HepG2 (cell line): ENCODE data around the gene SLIT1. TPM values are rescaled to one million over a fixed set of nuclear protein-coding genes. Genes with fewer than 3 reads are reported as not detected.

Experiments
- ATAC-seq: fragments of 200-7000 bp; cut with Tn5 transposase; 3 replicates; pipeline ENCODE4 v1.9.1; 2020; ENCODE audit warnings: mild to moderate bottlenecking, moderate library complexity
- BruUV-seq: library from RNA; stranded (reverse); fragments of 400-500 nt; replicated peaks from 2 replicates; lab custom pipeline; 2021; lab: Mats Ljungman, UMichigan
- CTCF ChIA-PET: fragments of 300-600 bp; formaldehyde crosslinking; extraction: SDS; loops from one replicate; lab custom pipeline; 2021; ENCODE audit warnings: low total read pairs, inconsistent platforms, low intra/inter-chr PET ratio; lab: Yijun Ruan, JAX
- POLR2A ChIA-PET: fragments of 350-600 bp; sonication (Branson Sonifier 250); formaldehyde crosslinking; loops from one replicate; lab custom pipeline; 2020; ENCODE audit warnings: antibody characterized with exemption, inconsistent platforms; lab: Yijun Ruan, JAX
- DNase-seq: peaks from one replicate; pipeline ENCODE4 v3.0.0-alpha.2; 2015; ENCODE audit warnings: low spot score
- FAIRE-seq: peaks from 3 replicates; lab custom pipeline; 2011; peaks lifted over from hg19 to GRCh38; lab: Jason Lieb, UNC
- H2AFZ ChIP-seq: one replicate; pipeline ENCODE4 v1.6.1; 2011; ENCODE audit warnings: low read length, inconsistent platforms
- H3K27ac ChIP-seq: fragments of 300-600 bp; 3 replicates; pipeline ENCODE4 v1.8.0; 2011; ENCODE audit warnings: mixed run types, mild to moderate bottlenecking, mixed read lengths, low read length, inconsistent platforms; ENCODE audit not compliant: insufficient read depth; ENCODE audit errors: extremely low read length
- H3K27me3 ChIP-seq, 2 experiments: fragments of 200-600 bp in 1 of 2; 2 replicates in 1 of 2; 3 replicates in 1 of 2; pipeline versions ENCODE4 v1.6.0 to v1.8.0; 2011; ENCODE audit warnings: low read length in 2 of 2, mild to moderate bottlenecking in 2 of 2, moderate library complexity in 2 of 2, inconsistent platforms in 1 of 2; ENCODE audit not compliant: insufficient read depth in 2 of 2, control insufficient read depth in 1 of 2
- H3K36me3 ChIP-seq, 2 experiments: fragments of 200-600 bp in 1 of 2; replicated peaks in 1 of 2; 2 replicates in 1 of 2; 3 replicates in 1 of 2; pipeline versions ENCODE4 v1.5.1 to v1.8.0; 2011; ENCODE audit warnings: low read length in 2 of 2, inconsistent platforms in 1 of 2; ENCODE audit not compliant: insufficient read depth in 2 of 2, control insufficient read depth in 1 of 2
- H3K4me1 ChIP-seq: 2 replicates; pipeline ENCODE4 v1.5.1; 2012; ENCODE audit warnings: low read length, inconsistent platforms; ENCODE audit not compliant: insufficient read depth
- H3K4me2 ChIP-seq: 2 replicates; pipeline ENCODE4 v1.6.0; 2011; ENCODE audit warnings: low read depth, low read length, inconsistent platforms
- H3K4me3 ChIP-seq, 3 experiments: fragments of 200-600 bp in 1 of 3; sonication (generic), shearing (Covaris generic) in 1 of 3; replicated peaks in 1 of 3; 2 replicates each; pipeline ENCODE4 v1.5.1; 2011 to 2016; ENCODE audit warnings: low read length in 3 of 3, inconsistent platforms in 2 of 3, low read depth in 2 of 3, mild to moderate bottlenecking in 2 of 3, control low read depth in 1 of 3, mixed read lengths in 1 of 3; ENCODE audit not compliant: insufficient read depth in 1 of 3
- H3K79me2 ChIP-seq: one replicate; pipeline ENCODE4 v1.6.1; 2011; ENCODE audit warnings: low read length, inconsistent platforms; ENCODE audit not compliant: insufficient read depth
- H3K9ac ChIP-seq: 2 replicates; pipeline ENCODE4 v1.6.0; 2011; ENCODE audit warnings: mild to moderate bottlenecking, low read depth, low read length, inconsistent platforms; ENCODE audit not compliant: insufficient read depth
- H3K9me3 ChIP-seq: 2 replicates; pipeline ENCODE4 v1.5.1; 2012; ENCODE audit warnings: mild to moderate bottlenecking, low read length
- H4K20me1 ChIP-seq: 2 replicates; pipeline ENCODE4 v1.6.0; 2011; ENCODE audit warnings: inconsistent platforms, mild to moderate bottlenecking, low read length, moderate library complexity; ENCODE audit not compliant: insufficient read depth
- HNF4G ChIP-seq, 2 experiments: sonication (generic) in 1 of 2; formaldehyde crosslinking in 1 of 2; IDR thresholded peaks; 2 replicates each; pipeline versions ENCODE4 v1.4.0 to v1.6.1; 2011 to 2020; ENCODE audit warnings: borderline replicate concordance in 2 of 2, low read depth in 2 of 2, mild to moderate bottlenecking in 2 of 2, low read length in 1 of 2, missing genetic modification reagents in 1 of 2, moderate library complexity in 1 of 2
- ISX ChIP-seq: sonication (generic); formaldehyde crosslinking; conservative IDR thresholded peaks from 2 replicates; pipeline ENCODE4 v1.5.0; 2020; ENCODE audit warnings: missing genetic modification reagents
- TCF12 ChIP-seq, 2 experiments: fragments of 450-650 bp in 1 of 2; sonication (generic) in 1 of 2; formaldehyde crosslinking in 1 of 2; IDR thresholded peaks; 2 replicates each; pipeline versions ENCODE4 v1.6.1 to v1.8.0; 2017 to 2022; ENCODE audit warnings: antibody characterized with exemption in 1 of 2, mild to moderate bottlenecking in 1 of 2, missing genetic modification reagents in 1 of 2, moderate library complexity in 1 of 2
- ZNF607 ChIP-seq: sonication (generic); formaldehyde crosslinking; IDR thresholded peaks from 2 replicates; pipeline ENCODE4 v1.5.1; 2020; ENCODE audit warnings: missing genetic modification reagents, mild to moderate bottlenecking, borderline replicate concordance
- ZNF629 ChIP-seq: sonication (generic); formaldehyde crosslinking; conservative IDR thresholded peaks from 2 replicates; pipeline ENCODE4 v1.5.0; 2020; ENCODE audit warnings: missing genetic modification reagents
- WGBS: methylation state at CpG from one replicate; pipeline ENCODE4 v1.1.6; 2017; ENCODE audit warnings: low lambda C conversion rate; 5-methylcytosine and 5-hydroxymethylcytosine counted together
- in situ Hi-C: cut with HindIII; loops from 2 replicates; pipeline ENCODE4 v1.10.0; 2017; ENCODE audit warnings: low pct_unique_long_range_greater_than_20kb; ENCODE audit not compliant: extremely low pct_ligation_motif_present
- intact Hi-C: fragments of 100-400 bp; cut with micrococcal nuclease; formaldehyde crosslinking; loops from one replicate; pipeline ENCODE4 v1.10.0; 2022; ENCODE audit not compliant: unreplicated experiment
- polyA plus RNA-seq, 8 experiments: library from polyadenylated mRNA; depleted of rRNA in 3 of 8; stranded (reverse) in 7 of 8; unstranded in 1 of 8; fragments of >200 nt; fragmentation: Illumina TruSeq in 4 of 8; extraction: Trizol in 4 of 8; gene quantifications; 2 replicates each; pipeline versions ENCODE4 v1.2.1 to v1.2.3, GENCODE V29; 2011 to 2016; ENCODE audit warnings: low read depth in 4 of 8, missing spikeins in 1 of 8, mixed read lengths in 1 of 8; ENCODE audit not compliant: insufficient read depth in 1 of 8
- total RNA-seq, 5 experiments: library from RNA; depleted of rRNA; stranded (reverse); fragments of >200 nt; fragmentation: Illumina TruSeq; extraction: Trizol; gene quantifications; 2 replicates each; pipeline ENCODE4 v1.2.3, GENCODE V29; 2016; ENCODE audit warnings: low read depth in 1 of 5
- TF ChIP-seq, protein P1 (sequence below): sonication (generic); formaldehyde crosslinking; IDR thresholded peaks from 2 replicates; pipeline ENCODE4; 2020; ENCODE audit warnings: missing genetic modification reagents, mild to moderate bottlenecking, borderline replicate concordance
- TF ChIP-seq, protein P2 (sequence below): IDR thresholded peaks from 2 replicates; pipeline ENCODE4 v1.6.1; 2016; ENCODE audit warnings: mild to moderate bottlenecking
- TF ChIP-seq, protein P3 (sequence below): IDR thresholded peaks from 2 replicates; pipeline ENCODE4 v1.4.0; 2020; ENCODE audit warnings: mild to moderate bottlenecking, missing genetic modification reagents
- TF ChIP-seq, protein P4 (sequence below): sonication (generic); formaldehyde crosslinking; IDR thresholded peaks from 2 replicates; pipeline ENCODE4 v1.8.0; 2022; ENCODE audit warnings: missing genetic modification reagents, mild to moderate bottlenecking, borderline replicate concordance
- TF ChIP-seq, protein P5 (sequence below): sonication (generic); formaldehyde crosslinking; IDR thresholded peaks from 2 replicates; pipeline ENCODE4 v1.8.0; 2022; ENCODE audit warnings: missing genetic modification reagents, mild to moderate bottlenecking, moderate library complexity, borderline replicate concordance

Gene SLIT1
- total and polyA plus RNA-seq, 2 of the 13 experiments (the other 11 are each of a cell fraction or from before 2014, with no cell fraction given) = 0.09 to 0.33 TPM

DNA sequence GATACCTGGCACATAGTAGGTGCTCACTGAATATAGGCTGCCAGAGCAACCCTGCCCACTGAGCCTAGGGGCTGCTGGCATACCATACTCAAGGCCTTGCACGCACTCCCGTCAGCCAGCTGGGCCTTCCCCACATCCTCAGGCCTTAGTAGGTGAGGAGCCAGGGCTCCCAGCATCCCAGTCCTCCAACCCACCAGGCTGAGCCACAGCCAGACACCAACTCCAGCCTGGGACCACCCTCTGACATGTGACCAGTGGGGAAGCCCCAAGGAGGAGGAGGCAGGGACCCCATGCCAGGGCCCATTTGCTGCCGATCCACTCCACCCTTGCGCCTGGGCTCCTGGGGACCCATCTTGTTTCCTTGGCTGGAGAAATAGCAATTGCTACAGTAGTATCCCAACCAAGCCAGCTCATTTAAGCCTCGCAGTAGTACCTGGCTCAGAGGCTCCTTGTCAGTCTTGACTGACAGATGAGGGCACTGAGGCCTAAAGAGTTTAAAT, 11.4 kb downstream of the SLIT1 start:
- H3K79me2 ChIP-seq = no peaks in the 10 kb centered on the region
- H3K27ac ChIP-seq = no peak overlapping the region
- H3K36me3 ChIP-seq = no peaks in the 10 kb centered on the region
- peaks cover 16% of the 10 kb centered on the region; the same call in 1 of the 2 replicates for H3K4me1 ChIP-seq
- in situ Hi-C loops = no loop called here
- no peak overlapping the region for H3K4me3 ChIP-seq
- H3K9me3 ChIP-seq = no peaks in the 10 kb centered on the region
- H4K20me1 ChIP-seq = no peaks in the 10 kb centered on the region
- DNase-seq (no peak), ATAC-seq (no peak), FAIRE-seq (no peak)
- BruUV-seq = no TSS peak
- peaks cover 3 to 76% of the 10 kb centered on the region in 2 experiments for H3K27me3 ChIP-seq
- ChIA-PET POLR2A (interaction anchor here (2.0 kb wide), 1 partner anchor 17 kb away, joined by 7 read pairs; no protein-coding TSS in a partner anchor), CTCF (no interaction called here)
- H3K4me2 ChIP-seq = no peak overlapping the region
- WGBS = 47% methylated on average over 5 of the region's 5 CpGs
- no peak overlapping the region for H2AFZ ChIP-seq
- intact Hi-C loops = no loop called here
- no peak overlapping the region for H3K9ac ChIP-seq
- TF ChIP-seq, protein P1, sequence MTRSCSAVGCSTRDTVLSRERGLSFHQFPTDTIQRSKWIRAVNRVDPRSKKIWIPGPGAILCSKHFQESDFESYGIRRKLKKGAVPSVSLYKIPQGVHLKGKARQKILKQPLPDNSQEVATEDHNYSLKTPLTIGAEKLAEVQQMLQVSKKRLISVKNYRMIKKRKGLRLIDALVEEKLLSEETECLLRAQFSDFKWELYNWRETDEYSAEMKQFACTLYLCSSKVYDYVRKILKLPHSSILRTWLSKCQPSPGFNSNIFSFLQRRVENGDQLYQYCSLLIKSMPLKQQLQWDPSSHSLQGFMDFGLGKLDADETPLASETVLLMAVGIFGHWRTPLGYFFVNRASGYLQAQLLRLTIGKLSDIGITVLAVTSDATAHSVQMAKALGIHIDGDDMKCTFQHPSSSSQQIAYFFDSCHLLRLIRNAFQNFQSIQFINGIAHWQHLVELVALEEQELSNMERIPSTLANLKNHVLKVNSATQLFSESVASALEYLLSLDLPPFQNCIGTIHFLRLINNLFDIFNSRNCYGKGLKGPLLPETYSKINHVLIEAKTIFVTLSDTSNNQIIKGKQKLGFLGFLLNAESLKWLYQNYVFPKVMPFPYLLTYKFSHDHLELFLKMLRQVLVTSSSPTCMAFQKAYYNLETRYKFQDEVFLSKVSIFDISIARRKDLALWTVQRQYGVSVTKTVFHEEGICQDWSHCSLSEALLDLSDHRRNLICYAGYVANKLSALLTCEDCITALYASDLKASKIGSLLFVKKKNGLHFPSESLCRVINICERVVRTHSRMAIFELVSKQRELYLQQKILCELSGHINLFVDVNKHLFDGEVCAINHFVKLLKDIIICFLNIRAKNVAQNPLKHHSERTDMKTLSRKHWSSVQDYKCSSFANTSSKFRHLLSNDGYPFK (CRISPR knock-in tag) = no peak
- TF ChIP-seq TCF12 (IDR thresholded peaks at IDR 0.05) (no peak), TCF12 (CRISPR knock-in tag; IDR thresholded peaks at IDR 0.05) (no peak), ZNF607 (CRISPR knock-in tag) (no peak), ISX (CRISPR knock-in tag) (no peak), ZNF629 (CRISPR knock-in tag) (no peak), HNF4G (IDR thresholded peaks at IDR 0.05; ENCODE audit: borderline replicate concordance, low read depth, low read length) (no peak), HNF4G (CRISPR knock-in tag; IDR thresholded peaks at IDR 0.05; ENCODE audit: borderline replicate concordance, low read depth) (no peak)
- TF ChIP-seq, protein P2, sequence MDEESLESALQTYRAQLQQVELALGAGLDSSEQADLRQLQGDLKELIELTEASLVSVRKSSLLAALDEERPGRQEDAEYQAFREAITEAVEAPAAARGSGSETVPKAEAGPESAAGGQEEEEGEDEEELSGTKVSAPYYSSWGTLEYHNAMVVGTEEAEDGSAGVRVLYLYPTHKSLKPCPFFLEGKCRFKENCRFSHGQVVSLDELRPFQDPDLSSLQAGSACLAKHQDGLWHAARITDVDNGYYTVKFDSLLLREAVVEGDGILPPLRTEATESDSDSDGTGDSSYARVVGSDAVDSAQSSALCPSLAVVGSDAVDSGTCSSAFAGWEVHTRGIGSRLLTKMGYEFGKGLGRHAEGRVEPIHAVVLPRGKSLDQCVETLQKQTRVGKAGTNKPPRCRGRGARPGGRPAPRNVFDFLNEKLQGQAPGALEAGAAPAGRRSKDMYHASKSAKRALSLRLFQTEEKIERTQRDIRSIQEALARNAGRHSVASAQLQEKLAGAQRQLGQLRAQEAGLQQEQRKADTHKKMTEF (CRISPR knock-in tag) = no peak
- TF ChIP-seq, protein P3, sequence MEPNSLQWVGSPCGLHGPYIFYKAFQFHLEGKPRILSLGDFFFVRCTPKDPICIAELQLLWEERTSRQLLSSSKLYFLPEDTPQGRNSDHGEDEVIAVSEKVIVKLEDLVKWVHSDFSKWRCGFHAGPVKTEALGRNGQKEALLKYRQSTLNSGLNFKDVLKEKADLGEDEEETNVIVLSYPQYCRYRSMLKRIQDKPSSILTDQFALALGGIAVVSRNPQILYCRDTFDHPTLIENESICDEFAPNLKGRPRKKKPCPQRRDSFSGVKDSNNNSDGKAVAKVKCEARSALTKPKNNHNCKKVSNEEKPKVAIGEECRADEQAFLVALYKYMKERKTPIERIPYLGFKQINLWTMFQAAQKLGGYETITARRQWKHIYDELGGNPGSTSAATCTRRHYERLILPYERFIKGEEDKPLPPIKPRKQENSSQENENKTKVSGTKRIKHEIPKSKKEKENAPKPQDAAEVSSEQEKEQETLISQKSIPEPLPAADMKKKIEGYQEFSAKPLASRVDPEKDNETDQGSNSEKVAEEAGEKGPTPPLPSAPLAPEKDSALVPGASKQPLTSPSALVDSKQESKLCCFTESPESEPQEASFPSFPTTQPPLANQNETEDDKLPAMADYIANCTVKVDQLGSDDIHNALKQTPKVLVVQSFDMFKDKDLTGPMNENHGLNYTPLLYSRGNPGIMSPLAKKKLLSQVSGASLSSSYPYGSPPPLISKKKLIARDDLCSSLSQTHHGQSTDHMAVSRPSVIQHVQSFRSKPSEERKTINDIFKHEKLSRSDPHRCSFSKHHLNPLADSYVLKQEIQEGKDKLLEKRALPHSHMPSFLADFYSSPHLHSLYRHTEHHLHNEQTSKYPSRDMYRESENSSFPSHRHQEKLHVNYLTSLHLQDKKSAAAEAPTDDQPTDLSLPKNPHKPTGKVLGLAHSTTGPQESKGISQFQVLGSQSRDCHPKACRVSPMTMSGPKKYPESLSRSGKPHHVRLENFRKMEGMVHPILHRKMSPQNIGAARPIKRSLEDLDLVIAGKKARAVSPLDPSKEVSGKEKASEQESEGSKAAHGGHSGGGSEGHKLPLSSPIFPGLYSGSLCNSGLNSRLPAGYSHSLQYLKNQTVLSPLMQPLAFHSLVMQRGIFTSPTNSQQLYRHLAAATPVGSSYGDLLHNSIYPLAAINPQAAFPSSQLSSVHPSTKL = no peak
- TF ChIP-seq, protein P4, sequence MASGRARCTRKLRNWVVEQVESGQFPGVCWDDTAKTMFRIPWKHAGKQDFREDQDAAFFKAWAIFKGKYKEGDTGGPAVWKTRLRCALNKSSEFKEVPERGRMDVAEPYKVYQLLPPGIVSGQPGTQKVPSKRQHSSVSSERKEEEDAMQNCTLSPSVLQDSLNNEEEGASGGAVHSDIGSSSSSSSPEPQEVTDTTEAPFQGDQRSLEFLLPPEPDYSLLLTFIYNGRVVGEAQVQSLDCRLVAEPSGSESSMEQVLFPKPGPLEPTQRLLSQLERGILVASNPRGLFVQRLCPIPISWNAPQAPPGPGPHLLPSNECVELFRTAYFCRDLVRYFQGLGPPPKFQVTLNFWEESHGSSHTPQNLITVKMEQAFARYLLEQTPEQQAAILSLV (CRISPR knock-in tag) = no peak
- TF ChIP-seq, protein P5, sequence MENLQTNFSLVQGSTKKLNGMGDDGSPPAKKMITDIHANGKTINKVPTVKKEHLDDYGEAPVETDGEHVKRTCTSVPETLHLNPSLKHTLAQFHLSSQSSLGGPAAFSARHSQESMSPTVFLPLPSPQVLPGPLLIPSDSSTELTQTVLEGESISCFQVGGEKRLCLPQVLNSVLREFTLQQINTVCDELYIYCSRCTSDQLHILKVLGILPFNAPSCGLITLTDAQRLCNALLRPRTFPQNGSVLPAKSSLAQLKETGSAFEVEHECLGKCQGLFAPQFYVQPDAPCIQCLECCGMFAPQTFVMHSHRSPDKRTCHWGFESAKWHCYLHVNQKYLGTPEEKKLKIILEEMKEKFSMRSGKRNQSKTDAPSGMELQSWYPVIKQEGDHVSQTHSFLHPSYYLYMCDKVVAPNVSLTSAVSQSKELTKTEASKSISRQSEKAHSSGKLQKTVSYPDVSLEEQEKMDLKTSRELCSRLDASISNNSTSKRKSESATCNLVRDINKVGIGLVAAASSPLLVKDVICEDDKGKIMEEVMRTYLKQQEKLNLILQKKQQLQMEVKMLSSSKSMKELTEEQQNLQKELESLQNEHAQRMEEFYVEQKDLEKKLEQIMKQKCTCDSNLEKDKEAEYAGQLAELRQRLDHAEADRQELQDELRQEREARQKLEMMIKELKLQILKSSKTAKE (CRISPR knock-in tag) = no peak
